Body of pancreas (tissue), 4 donors: Measurements from ENCODE around the gene TSHZ2. TPM values are rescaled to one million over a fixed set of nuclear protein-coding genes. Genes with fewer than 3 reads are reported as not detected.
"Not testable (repeated sequence)": the region's sequence is repeated elsewhere in the genome, so short reads cannot be mapped to it uniquely, and the experiment has no call there.

Experiments
- ATAC-seq: fragments of 150-250 bp; one replicate; pipeline ENCODE4 v1.9.1; 2016
- DNase-seq, 4 donors: peaks; one replicate each; pipeline ENCODE4 v3.0.0-alpha.2; 2019
- H3K27ac ChIP-seq, 4 donors: fragments of 200-600 bp; sonication (generic); 1 replicate in 3 of 4; 2 replicates in 1 of 4; pipeline versions ENCODE4 v1.5.1 to v1.6.1; 2016 to 2019; ENCODE audit warnings: mild to moderate bottlenecking in 1 of 4, mixed read lengths in 1 of 4, moderate library complexity in 1 of 4
- H3K27me3 ChIP-seq, 2 donors: fragments of 200-600 bp; sonication (generic); one replicate each; pipeline ENCODE4 v1.6.0; 2016; ENCODE audit warnings: mild to moderate bottlenecking in 1 of 2
- H3K36me3 ChIP-seq, 2 donors: fragments of 200-600 bp; sonication (generic); replicated peaks in 1 of 2; 2 replicates each; pipeline ENCODE4 v1.5.1; 2016; ENCODE audit warnings: low read depth in 2 of 2; ENCODE audit not compliant: insufficient read depth in 1 of 2
- H3K4me1 ChIP-seq: fragments of 200-600 bp; sonication (generic); one replicate; pipeline ENCODE4 v1.6.0; 2016
- H3K4me3 ChIP-seq, 2 donors: fragments of 200-600 bp; sonication (generic); 1 replicate in 1 of 2; 2 replicates in 1 of 2; pipeline ENCODE4 v1.5.1; 2016 to 2019
- H3K9me3 ChIP-seq, 3 donors: fragments of 200-600 bp; sonication (generic); 1 replicate in 2 of 3; 2 replicates in 1 of 3; pipeline ENCODE4 v1.5.1; 2016
- CTCF ChIP-seq, 7 experiments: fragments of 450-650 bp in 4 of 7; fragments of 200-600 bp in 3 of 7; sonication (generic) in 3 of 7; IDR thresholded peaks; one replicate each; pipeline ENCODE4 v1.5.1; 2016 to 2019; ENCODE audit warnings: antibody characterized with exemption in 7 of 7
- POLR2A ChIP-seq, 3 donors: fragments of 450-650 bp; IDR thresholded peaks; one replicate each; pipeline ENCODE4 v1.6.1; 2016; ENCODE audit warnings: antibody characterized with exemption in 3 of 3, mild to moderate bottlenecking in 2 of 3
- WGBS, 2 donors: methylation state at CpG; one replicate each; pipeline ENCODE4 v1.1.5; 2017; 5-methylcytosine and 5-hydroxymethylcytosine counted together
- intact Hi-C: fragments of 100-400 bp; cut with DNase I; formaldehyde crosslinking; loops from one replicate; pipeline ENCODE4 v1.15.1; 2023
- total RNA-seq, 2 donors: library from RNA; depleted of rRNA; stranded (reverse); fragments of >200 nt; gene quantifications; one replicate each; pipeline ENCODE4 v1.1.0, GENCODE V29; 2016

The TSHZ2 gene
- total RNA-seq, 2 donors from 2014 or later, result 6.0 to 9.6 TPM

- no peak for DNase-seq
- Histone ChIP-seq H3K27me3 (no peaks in the 10 kb centered on the region), H3K9me3 (no peaks in the 10 kb centered on the region), H3K27ac (no peak overlapping the region), H3K4me1 (no peaks in the 10 kb centered on the region), H3K4me3 (no peak overlapping the region), H3K36me3 (no peaks in the 10 kb centered on the region)
- TF ChIP-seq POLR2A (IDR thresholded peaks at IDR 0.05) (no peak), CTCF (IDR thresholded peaks at IDR 0.05) (no peak)
- no peak for ATAC-seq
- intact Hi-C loops, result no loop called here
- 79 to 83% methylated on average over 6 of the region's 6 CpGs for WGBS, 2 donors
These were observed 482.6 kb downstream of the TSHZ2 start for GRCh38 chr20:53454675-53455276.

GRCh38 chr20:53463101-53463972, 491.2 kb downstream of the TSHZ2 start:
- no peak for DNase-seq
- TF ChIP-seq CTCF (IDR thresholded peaks at IDR 0.05), result no peak
- TF ChIP-seq POLR2A (IDR thresholded peaks at IDR 0.05), result no peak
- Histone ChIP-seq H3K36me3 (no peaks in the 10 kb centered on the region), H3K27ac (no peak overlapping the region), H3K4me3 (no peak overlapping the region), H3K9me3 (no peaks in the 10 kb centered on the region), H3K4me1 (no peaks in the 10 kb centered on the region), H3K27me3 (no peaks in the 10 kb centered on the region)
- intact Hi-C loops, result no loop called here
- no peak for ATAC-seq
- WGBS, 2 donors, result 86 to 91% methylated on average over 6 of the region's 6 CpGs

GRCh38 chr20:53466279-53466678, 494.1 kb downstream of the TSHZ2 start:
- no peak for ATAC-seq
- no peak for DNase-seq
- Histone ChIP-seq H3K4me1 (no peaks in the 10 kb centered on the region), H3K4me3 (no peak overlapping the region), H3K36me3 (no peaks in the 10 kb centered on the region), H3K27me3 (no peaks in the 10 kb centered on the region), H3K9me3 (no peaks in the 10 kb centered on the region), H3K27ac (no peak overlapping the region)
- intact Hi-C loops, result no loop called here
- WGBS, 2 donors, result 71 to 83% methylated on average over 3 to 4 of the region's 4 CpGs
- no peak for TF ChIP-seq CTCF (IDR thresholded peaks at IDR 0.05)
- no peak for TF ChIP-seq POLR2A (IDR thresholded peaks at IDR 0.05)

- intact Hi-C loops, result no loop called here
- no peaks in the 10 kb centered on the region for H3K36me3 ChIP-seq
- ATAC-seq (no peak), DNase-seq (no peak)
- H3K27me3 ChIP-seq, result no peaks in the 10 kb centered on the region
- H3K9me3 ChIP-seq, result no peaks in the 10 kb centered on the region
- H3K27ac ChIP-seq, result no peak overlapping the region
- no peak for TF ChIP-seq POLR2A (IDR thresholded peaks at IDR 0.05)
- no peak for TF ChIP-seq CTCF (IDR thresholded peaks at IDR 0.05)
- H3K4me3 ChIP-seq, result no peak overlapping the region
- no peaks in the 10 kb centered on the region for H3K4me1 ChIP-seq
- 43 to 57% methylated on average over 5 of the region's 5 CpGs for WGBS, 2 donors
These were observed 496.4 kb downstream of the TSHZ2 start for GRCh38 chr20:53468587-53468986.

- H3K9me3 ChIP-seq, H3K36me3 ChIP-seq, H3K27me3 ChIP-seq, ATAC-seq, intact Hi-C loops, H3K4me3 ChIP-seq, H3K27ac ChIP-seq, DNase-seq, H3K4me1 ChIP-seq: not testable (repeated sequence)
- WGBS, 2 donors, result 84% methylated on average over 18 of the region's 18 CpGs; no CpG with 5 or more reads in 1 of the 2 donors
These were observed 500.7 kb downstream of the TSHZ2 start for GRCh38 chr20:53472859-53473258.
